ENCODE data around the gene CTNNA2.
A peak's percentile ranks its signal among the peaks of the same experiment; 100 is the strongest.

CTNNA2 gene

DNA sequence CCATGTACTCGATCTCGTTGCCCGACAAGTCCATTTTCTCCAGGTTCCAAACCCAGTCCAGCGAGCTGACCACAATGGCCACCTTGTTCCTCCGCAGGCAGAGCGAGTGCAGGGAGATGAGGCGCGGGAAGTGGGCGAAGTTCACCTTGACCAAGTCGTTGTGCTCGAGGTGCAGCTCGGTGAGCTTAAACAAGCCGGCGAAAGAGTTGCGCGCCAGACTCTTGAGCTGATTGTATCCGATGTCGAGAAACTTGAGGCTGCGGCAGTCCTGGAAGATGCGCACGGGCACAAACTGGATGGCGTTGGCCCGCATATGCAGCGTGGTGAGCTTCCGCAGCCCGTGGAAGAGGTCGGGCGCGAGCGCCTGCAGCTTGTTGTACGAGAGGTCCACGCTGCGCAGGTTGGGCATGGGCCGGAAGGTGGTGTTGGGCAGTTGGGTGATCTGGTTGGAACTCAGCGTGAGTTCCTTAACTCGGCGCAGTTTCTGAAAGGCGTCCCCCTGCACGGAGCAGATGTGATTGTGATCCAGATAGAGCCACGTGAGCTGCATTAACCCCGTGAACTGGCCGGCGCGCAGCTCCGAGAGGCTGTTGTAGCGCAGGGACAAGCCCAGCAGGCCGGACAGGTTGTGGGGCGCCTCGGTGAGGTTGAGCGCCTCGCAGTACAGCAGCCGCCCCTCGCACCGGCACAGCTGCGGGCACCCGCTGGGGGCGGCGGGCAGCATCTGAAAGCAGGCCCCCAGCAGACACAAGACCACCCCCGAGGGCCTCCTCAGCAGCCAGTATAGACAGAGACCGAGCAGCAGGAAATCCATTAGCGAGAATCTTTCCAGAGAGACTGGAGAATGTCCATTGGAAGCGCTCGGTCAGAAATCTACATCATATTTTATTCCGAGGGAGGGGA is 790.4 kb downstream of the CTNNA2 start:
- DNase-seq, result no peak

DNA sequence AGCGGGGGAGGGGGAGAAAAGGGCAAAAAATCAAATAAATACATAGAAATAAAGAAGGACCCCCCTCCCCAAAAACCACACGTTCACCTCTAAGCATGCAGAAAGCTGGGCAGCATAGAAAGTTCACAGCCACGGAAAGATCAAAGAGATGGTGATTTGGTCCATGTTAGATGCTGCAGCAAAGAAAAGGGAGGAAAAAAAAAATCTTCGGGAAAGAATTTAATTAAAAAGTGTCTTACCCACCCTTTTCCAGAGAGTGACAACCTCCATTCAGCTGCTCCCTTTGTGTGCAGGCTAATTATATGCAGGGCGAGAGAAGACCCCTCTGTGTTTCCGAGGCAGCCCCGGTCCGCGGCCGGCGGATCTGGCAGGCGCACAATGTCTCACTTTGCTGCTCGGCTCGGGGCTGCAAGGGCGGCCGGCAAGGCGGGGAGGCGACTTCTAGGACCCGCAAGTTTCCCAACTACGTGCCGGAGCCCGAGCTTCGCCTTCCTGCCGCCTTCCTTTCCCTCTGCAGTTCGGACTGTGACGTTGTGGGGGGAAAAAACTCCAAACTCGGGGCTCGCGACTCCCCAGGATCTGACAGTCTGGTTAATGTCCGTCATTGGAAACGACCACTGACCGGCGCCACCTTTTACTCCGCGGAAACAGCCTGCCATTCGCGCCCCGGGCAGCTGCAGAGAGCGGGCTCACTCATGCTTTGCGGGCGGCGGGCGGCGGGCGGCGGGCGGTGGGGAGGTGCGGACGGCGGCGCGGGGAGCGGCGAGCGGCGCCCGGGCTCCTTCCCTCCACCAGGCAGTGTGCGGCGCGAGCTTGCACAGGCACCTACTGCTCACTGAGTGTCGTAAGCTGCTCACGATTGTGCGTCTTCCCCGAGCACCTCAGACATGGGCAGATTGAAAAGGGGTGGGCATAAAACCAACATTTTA is 791.3 kb downstream of the CTNNA2 start, which contains the start of gene LRRTM1:
LRRTM1 (minus strand) TSS at position 844 of the 929 bp plus-strand sequence. CDS start 933 bp downstream, outside the sequence.
- DNase-seq, result no peak

DNA sequence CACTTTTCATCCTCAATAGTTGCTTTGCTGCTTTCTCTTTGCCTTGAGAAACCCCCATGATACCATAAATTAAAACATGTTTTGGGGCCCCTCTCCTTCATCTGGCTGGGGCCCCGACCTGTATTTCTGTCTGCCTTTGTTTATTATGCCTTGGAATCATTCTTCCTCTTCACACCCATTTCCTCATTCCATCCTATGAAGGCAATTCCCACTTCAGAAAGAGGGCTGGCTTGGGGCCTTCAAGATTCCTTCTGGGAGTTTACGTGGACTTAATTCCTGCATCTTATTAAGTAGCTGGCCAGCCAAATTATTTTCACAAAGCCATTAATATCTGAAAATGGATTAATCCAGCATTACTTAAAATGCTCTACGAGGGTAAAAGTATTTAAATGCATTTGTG is 798.5 kb downstream of the CTNNA2 start:
- DNase-seq, result no peak

DNA sequence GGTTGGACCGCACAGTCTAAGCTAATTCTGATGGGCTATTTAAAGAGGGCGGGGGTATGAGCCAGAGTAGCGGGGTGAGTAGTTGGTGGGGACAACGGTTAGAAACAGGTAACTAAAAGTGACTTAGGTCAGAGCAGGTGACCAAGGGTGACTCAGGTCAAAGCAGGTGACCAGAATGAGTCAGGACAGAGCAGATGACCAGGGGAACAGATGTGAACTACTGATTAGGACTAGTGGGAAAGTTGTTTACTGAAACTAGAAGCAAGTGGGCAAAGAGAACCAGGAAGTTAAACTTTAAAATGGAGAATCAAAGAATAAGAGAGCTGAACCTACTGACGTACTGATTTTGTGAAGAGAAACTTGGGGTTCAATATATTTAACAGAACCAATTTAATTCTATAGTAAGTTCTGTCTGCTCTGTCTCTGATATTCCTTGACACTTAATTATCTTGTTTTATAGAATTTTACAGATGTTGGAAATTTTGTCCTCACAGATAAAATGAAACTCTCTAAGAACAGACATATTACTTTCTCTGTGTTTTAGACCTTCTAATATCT is 799.5 kb downstream of the CTNNA2 start:
- DNase-seq, result no peak

DNA sequence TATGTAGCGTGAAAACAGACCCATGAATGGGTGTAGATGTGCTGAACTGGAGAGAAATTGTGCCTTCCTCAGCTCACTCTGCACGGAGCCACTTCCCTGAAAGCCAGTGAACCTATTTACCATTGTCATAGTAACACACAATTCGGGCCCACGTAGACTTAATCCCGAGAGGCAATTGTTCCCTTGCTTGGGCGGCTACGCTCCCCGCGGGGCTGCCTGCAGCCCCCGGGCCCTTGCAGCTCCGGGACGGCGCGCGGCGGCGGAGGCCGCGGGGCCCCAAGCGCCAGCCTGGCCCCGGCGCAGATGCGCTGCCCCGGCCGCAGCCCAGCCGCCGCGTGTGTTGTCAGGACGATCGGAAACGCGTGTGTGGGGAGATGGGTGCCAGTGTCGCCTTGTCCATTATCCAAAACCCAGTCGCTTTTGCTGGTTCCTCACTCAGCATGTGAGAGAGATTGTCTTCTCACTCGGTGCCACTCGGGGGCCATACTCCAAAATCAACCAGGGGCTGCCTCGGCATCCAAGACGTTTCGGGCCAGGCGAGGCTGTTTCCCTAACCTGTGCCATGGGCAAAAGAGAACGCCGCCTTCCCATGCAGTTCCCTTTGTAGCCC is 809.6 kb downstream of the CTNNA2 start:
- no peak for DNase-seq

DNA sequence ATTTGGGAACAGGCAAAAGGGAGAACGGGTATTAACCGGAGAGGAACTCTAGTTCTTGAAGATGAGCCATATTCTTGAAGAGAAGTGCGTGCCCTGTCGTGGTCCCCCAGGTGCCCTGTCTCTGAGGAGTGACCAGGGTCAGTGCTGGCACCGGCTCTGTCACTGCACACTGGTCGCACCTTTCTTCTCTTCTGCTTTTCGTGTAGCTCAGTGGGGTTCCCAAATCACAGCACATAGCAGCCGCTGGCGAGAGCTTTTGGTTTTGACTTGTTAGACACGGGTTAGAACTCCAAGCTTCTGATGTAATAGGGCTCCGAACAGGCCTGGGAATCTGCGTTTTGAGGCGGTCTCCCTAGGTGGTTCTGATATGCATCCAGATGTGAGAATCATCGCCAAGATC is 810.1 kb downstream of the CTNNA2 start:
- DNase-seq, result no peak

DNA sequence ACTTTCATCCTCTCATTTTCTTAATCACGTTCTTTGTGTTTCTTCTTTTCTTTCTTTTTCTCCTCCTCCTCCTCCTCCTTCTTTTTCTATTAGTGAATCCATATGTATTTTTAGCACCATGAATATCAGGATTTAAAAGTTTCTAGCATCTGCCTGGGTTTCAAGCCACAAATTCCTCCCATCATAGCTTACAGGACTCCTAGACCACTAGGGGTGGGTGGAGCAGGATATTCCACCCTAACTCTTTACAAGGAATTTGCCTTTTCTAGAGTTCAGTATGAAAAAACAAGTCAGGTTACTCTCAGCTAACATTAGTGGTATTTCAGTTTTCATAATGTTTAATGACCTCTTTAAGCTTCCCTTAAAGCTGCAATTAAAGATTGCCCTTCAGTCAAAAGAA is 810.8 kb downstream of the CTNNA2 start:
- DNase-seq, result no peak

DNA sequence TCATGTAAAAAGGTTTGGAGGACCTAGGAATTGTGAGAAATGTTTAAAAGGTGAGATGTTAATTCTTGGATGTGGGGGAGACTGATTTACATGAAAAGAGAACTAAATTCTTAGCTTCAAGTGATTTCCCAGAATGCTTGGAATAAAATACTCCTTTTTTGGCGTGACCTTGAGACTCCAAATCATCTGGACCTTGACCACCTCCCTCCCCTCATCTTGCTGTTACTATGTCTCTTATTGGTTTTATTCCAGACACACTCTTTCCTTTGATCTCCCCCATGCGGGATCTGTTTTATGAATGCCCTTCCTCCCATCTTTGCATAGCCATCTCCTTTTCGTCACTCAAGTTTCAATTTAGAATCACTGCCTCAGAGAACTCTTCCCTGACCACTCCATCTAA is 811.7 kb downstream of the CTNNA2 start:
- DNase-seq, result no peak

DNA sequence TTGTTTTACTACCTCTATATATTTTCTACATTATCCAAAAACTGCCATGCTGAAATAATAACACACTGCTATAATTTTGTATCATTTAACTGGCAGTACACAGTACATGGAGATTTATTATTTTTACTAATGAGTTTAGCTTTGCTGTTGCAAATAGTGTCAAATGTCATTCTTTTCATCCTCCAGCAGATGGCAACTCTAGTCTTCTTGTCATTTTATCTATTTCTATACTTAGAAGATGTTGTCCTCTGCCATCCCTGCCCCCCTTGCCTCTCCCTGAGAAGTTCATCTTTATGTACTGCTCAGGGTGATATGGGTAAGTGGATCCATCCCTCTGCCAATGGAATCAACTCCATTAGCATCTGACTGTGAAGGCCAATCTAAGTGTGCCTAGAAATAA is 813.4 kb downstream of the CTNNA2 start:
- peak; percentile 54 for DNase-seq

DNA sequence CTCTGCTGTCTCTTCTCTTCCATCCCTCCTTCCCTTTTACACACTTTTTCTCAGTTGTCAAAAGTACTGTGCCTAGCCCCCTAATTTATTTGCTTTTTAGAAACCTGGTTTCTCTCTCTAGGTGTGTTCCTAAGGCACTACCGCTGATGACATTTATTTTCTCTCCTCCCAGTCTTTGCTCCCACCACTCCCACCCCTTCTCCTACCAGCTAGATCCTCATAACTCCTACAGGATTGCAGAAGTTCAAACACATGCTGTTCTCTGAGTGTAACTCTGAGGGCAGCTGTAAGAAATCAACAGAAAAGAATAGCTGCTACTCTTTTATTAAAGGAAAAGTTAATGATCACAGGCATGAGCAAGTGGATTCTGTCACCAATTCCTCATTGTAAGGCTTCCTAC is 814.0 kb downstream of the CTNNA2 start:
- no peak for DNase-seq

DNA sequence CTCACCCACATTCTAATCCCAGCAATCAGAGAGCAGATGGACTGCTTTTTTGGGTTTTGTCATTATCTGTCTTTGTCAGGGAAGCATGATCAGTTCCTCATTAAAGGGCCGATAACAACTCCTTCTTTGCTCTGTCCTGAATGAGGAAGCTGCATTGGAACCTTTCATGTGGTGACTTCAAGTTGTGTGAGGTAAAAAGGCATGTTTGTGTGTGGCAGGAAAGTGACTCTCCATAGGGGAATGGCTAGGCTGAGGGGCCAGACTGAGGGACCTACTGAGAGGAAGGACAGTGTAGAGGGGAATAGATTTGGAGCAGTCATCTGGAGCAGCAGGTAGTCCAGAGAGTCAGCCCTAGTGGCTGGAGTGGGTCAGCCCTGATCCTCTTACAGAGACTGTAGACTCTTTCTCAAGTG is 815.3 kb downstream of the CTNNA2 start:
- no peak for DNase-seq

DNA sequence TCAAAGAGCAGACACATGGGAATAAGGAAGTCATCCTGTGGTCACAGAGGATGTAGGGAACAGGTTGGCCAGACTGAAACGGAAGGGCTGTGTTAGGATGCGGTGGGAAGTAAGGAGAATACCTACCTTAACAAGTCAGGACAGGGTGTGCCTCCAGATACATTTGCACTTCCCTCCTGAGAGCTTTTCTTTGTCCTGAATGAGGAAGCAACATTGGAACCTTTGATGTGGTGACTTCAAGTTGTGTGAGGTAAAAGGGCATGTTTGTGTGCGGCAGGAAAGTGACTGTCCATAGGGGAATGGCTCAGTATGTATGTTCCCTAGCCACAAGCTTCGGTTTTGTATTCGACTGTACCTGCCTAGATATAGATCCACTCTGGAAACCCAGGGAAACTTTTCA is 816.6 kb downstream of the CTNNA2 start:
- DNase-seq, result no peak

DNA sequence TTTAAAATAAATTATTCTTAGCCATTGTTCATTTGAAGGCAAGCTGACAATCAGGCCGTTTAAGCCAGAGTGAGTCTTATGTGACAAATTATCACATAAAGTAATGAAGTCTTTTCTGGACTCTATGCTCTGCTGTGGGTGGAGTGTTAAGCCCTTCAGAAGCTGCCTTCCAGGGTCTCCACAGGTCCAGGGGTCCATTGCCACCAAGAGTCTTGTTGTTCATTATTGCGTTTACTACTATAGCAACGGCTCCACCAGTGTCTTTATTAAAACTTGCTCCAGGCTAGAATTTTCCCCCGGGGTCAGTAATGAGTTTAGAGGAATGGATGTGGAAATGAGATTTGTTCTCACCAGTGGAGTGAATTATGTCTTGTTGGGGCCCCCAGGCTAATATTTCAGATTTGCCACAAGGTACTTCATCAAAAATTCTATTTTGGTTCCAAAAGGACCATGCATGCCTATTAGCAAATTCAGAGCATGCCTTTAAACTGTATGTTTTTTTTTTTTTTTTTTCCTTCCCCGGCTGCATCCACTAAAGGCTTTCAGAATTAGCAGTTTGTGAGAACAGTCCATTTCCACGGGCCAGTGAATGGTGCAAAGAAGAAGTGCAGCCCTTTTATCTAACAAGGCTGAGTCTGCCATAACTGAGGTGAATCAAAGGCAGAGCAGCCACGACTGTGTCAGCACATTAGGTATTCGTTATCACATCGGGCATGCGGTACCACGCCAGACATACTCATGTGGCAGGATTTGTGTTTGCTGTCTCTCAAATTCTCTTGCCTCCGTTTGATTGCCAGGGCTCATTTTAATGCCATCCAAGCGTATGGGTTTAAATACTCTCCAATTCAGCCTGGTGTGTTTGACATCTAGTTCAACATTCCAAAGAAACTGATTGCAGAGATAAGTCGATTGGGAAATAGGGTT is 817.9 kb downstream of the CTNNA2 start:
- DNase-seq, result no peak

DNA sequence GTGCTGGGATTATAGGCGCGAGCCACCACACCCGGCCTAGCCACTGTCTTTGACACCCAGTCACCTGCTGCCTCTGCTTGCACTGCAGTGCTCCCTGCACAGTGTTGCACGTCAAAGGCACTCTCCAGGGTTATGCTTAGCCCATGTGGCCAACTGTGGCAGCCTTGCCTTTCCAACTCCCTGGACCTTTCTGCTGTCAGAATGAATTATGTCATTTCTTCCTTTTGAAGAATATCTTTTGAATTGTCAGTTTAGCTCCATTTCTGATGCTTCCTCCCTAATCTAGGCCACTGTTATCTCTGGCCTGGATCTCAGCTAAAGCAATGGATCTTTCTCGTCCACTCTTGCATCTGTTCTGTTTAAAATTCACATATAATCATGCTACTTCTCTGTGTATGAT is 821.0 kb downstream of the CTNNA2 start:
- no peak for DNase-seq

DNA sequence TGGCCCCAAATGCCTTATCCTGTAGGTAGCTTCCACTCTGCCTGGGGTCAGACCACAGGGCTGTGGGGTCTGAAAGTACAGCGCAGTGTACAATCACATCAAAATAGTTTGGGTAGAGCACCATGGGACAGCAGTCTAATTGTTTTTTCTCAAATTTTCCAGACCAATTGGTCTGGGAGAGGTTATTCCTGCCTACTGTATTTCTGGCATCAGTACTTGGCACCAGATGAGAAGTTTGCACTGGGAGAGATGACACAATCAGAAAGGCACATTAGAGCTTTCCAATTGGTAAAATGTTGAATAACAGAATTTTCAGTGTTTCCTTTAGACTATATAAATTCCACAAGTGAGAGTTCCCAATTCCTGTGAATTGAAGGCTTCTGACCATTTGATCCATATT is 822.6 kb downstream of the CTNNA2 start:
- DNase-seq, result peak; percentile 4

DNA sequence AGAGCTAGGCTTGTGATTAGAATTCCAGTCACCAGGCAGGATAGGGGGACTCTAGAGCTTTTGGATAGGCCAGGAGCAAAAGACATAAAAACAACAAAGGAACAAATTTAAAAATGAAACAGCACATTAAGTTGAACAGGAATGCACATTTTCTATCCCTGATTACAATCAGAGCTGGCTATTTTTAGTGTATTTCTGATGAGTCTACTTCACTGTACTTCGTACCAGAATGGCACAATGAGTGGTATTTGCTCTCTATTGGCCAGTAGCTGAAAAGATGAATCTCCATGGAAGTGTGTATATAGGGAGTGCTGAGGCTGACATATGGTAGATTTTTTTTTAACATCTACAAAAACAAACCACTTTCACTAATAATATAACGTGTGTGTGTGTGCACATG is 825.9 kb downstream of the CTNNA2 start:
- DNase-seq, result peak; percentile 47

DNA sequence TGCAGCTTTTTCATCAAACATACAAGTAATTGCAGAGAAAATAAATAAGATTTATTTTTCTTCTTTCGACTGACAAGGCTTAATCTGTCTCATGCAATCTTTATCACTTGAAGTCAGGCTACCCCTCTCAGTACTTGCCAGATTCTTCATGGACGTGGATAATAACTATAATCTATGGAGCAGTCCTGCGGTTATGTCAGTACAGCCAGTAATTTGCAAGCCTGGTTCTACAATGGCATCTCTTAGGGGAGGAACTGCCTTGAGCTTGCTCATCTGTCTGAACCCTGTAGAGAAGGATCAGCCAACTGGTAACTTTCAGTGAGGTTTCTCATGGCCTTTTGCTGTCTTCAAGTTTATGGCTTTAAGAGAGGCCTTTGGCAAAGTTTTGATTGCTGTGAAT is 827.2 kb downstream of the CTNNA2 start:
- DNase-seq, result no peak

DNA sequence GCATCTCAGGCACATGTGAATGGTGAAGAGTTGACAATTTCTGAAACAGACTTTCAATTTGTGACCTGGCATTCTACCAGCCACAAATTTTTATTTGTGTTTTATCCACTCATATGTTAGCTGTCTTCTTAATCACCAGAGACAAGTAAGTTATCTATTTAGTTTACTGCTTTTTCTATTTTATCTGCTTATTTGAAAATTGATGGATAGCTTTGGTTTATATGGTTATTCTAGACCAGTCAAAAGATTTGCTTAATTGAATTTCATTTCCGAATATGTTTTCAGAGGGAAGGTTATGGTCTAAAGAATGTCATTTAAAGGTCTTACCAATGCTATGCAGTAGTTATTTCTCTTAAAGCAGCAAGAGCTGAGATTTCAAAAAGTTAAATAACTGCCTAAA is 835.2 kb downstream of the CTNNA2 start:
- DNase-seq, result no peak

DNA sequence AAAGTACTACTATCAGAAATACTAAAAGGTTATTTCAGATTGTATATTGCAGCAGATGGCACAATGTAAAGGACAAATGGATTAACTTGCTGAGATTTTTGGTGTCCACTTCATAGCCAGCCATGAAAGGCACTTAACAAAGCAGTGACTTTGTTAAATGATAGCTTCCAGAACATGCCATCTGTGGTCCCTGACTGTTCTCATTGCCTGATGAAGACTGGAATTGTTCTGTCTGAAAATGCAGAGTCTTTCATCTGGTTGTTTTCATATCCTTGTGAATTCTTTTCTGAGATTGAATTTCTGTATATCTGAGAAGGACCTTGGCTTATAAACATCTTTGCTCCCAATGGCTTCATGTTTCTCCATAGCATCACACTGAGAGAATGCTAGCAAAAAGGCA is 836.1 kb downstream of the CTNNA2 start:
- no peak for DNase-seq

DNA sequence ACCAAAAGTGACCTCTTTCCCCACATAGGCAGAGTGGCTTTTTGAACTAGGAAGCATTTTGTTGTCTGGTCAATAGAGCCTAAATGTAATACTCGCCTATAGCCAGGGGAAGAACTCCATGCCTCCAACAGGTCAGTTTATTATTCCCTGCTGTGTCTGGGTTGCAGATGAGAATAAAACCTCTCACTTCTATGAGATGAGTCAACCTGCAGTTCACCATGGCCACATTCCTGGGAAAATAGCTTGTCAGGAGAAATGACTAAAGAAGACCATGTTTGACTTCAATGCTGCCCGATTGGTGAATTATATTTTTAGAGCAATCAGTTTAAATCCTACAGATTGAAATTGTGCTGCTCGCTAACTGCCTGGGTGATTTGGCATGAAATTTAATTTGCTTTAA is 838.4 kb downstream of the CTNNA2 start:
- no peak for DNase-seq

DNA sequence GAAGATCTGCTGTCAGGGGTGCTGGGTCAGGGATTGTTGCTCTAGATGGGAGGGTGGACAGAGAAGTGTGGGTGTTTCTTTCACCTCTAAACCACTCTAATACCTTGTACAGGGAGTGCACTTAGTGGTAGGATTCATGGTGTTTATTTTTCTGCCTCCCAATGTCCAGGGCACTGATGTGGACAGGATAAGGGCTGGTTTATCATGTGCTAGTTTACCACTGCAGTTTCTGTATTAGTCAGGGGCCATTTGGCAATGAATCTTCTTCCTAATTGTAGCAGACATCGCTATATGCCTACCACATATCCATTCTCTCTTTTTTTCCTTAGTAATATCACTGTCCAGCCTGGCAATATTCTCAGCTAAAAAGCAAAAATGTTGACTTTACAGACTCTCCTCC is 842.0 kb downstream of the CTNNA2 start:
- no peak for DNase-seq

DNA sequence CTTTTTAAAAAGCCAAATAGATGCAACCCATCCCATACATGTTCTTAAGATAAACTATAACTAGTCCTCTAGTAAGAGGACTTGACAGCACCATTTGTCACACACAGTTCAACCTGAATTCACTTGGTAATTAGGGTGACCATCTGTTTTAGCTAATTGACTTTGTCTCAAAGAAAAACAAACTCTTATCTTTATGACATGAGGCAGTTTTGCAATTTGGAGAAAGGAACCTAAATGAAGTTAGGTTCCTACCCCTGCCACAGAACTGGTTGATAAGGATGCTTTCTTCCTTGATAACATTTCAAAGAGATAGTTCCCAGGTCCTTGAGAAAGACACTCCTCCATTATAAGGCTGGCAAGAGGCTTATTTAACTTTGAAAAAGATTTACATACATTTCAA is 849.1 kb downstream of the CTNNA2 start:
- peak; percentile 48 for DNase-seq

Data from NCI-H1694 (cell line).